T follicular helper cell (primary cell): ENCODE data around the gene SLC23A1.
"Not testable (repeated sequence)": the region's sequence is repeated elsewhere in the genome, so short reads cannot be mapped to it uniquely, and the experiment has no call there.

Experiments used
- DNase-seq: peaks from one replicate; pipeline ENCODE4 v3.0.0-alpha.2; 2020; ENCODE audit warnings: low read depth

Gene SLC23A1

DNA sequence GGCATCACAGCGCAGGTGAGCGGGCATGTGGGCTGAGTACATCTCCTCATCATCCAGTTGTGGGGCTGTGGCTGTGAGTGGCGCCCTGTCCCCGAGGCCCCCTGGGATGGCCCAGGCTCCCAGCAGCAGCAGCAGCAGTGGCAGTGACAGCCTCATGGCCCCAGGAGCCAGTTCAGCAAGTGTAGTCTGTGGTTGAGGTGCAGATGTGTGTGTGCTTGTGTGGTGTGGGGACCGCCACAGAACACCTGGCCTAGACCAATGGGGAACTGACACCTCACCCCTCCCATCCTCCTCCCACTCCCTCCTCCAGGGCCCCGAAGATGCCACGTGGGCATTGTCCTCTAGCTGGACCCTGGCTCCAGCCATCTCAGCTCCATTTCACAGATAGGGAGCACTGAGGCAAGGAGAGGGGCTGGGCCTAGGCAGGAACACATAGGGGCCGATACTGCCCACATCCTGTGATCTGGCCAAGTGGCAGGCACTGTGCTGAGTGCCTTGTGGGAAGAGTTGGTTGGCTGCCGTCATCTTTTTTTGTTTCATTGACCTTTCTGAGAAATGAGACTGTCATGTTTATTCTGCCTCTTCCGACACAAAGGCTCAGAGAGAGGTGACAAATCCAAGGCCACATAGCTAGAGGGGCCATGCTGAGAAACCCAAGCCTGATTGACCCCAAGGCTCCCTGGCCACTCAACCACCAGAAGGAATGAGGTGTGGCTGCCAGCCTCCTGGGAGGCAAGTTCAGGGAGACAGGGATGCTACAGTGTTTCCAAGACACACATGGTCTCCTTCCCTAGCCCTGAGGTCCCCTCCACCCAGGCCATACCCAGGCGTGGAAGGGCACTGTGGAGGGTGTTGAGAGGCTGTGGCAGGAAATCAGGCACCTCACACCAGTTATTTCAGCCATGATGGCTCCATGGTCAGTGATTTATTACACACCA lies 6.9 kb upstream of the SLC23A1 start, which contains the start of gene MZB1:
TSS of gene MZB1 (minus strand) at position 213 of the 938 bp plus-strand sequence. CDS start at position 156, 57 bp downstream.
- peak; percentile 12 for DNase-seq

DNA sequence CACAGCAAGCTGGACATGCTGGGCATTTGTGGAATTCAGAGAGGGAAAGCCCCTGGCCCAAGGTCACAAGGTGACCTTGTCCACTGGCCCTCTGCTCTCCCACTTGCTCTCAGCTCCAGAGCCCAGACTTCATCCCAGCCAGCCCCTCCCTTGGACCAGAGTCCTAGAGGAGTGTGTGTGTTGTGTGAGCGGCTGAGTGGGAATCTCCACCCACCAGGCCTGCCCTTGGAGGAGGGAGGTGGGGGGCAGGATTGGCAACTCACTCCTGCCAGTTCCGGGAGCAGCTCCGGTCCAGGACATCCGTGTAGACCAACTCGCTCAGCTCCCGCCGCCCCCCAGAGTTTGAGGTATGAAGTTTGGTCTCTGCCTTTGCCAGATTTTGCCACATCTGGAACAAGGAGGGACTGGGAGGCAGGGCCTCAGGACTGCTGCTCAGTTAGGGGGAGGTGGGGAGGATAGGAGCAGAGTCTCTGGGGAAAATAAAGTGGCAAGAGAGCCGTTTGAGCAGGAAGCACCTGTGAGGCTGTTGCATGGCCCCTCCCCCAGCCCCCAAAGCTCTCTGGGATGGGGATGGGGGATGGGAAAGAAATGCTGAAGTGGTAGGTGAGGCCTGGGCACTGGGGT lies 5.2 kb upstream of the SLC23A1 start:
- DNase-seq = no peak

DNA sequence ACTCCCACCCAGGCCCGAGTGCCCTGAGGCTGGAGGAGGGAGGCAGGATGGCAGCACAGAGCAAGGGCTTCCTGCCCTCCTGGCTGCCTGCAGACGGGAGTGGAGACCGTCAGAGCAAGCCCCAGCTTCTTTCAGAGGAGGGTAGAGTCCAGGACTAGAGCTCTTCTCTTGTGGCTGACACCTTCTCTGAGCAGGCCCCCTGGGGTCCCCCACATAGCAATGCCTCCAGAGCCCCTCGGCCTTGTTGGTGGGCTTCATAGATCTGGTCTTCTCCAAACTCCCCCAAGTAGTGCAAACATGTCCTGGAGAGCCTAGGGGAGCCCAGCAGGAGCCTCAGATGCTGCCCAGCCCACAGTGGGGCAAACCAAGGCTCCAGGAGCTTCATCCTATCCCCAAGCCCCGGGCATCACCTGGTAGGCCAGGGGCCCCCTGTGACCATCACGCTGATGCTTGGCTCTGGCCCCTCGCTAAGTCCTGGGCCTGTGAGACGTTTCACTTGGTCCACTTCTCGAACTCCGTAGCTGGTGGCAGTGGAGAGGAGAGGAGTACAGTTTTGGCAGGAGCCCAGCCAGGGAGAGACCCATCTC lies 4.6 kb upstream of the SLC23A1 start:
- DNase-seq = no peak

DNA sequence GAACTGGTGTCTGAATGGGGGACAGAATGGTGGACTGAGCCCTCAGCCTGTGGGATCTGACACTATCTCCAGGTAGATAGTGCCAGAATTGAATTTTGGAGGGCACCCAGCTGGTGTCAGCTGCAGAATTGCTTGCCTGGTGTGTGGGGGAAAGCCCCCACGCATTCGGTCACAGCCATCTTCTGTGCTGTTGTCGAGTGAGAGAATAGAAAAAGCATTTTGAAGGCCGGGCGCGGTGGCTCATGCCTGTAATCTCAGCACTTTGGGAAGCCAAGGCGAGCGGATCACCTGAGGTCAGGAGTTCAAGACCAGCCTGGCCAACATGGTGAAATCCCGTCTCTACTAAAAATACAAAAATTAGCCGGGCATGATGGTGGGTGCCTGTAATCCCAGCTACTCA lies 3.9 kb upstream of the SLC23A1 start:
- not testable (repeated sequence) for DNase-seq

DNA sequence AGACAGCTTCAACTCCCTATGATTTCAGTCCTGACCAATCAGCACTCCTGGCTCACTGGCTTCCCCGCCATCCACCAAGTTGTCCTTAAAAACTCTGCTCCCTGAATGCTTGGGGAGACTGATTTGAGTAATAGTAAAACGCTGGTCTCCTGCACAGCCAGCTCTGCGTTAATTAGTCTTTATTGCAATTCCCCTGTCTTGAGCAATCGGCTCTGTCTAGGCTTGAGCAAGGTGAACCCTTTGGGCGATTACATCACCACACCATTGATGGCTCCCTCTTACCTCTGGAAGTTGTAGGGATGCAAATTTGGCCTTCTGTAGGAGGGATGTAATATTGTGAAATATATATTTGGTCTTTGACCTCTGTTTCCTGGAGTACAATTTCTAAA lies 2.9 kb upstream of the SLC23A1 start:
- no peak for DNase-seq

DNA sequence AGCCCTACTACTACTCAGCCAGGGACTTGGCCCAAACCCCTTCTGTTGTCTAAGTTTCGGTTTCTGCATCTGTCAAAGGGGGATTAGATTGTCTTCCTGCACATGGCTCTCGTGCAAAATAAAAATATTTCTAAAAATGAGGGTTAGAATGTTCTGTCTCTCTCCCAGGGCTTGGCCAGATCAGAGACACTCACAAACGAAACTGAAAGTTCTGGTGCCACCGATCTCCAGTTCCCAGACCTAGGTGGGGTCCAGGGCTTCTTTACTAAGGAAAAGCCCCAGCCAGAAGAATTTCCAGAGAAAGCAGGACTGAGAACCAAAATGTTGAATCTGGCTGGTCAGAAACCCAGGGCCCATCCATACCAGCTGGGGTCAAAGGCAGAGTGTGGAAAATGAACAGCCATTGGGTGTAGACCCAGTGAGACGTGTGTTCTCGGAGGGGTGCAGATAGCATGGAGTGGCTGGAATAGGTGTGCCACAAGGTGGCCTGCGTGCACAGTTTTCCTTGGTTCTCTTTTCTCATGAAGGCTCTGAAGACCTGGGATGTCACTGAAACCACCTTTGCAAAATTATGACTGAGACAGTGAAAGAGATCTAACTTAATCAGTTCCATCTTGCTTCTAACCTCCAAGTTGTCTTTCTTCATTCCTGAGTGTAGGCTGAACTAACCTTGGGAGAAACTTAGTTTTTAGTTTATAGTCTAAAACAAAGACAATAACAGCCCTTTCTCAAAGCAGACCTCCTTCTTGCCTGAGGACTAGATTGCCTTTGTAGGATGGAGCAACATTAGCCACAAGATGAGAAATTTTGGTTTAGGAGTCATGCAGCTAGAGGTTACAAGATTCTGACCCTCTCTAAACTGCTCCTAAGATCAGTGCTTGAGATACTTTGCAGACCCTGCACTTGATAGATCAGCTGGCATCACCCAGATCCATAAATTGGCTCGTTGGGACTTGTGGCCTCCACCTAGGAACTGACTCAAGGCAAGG lies 2.3 kb upstream of the SLC23A1 start:
- DNase-seq = no peak

DNA sequence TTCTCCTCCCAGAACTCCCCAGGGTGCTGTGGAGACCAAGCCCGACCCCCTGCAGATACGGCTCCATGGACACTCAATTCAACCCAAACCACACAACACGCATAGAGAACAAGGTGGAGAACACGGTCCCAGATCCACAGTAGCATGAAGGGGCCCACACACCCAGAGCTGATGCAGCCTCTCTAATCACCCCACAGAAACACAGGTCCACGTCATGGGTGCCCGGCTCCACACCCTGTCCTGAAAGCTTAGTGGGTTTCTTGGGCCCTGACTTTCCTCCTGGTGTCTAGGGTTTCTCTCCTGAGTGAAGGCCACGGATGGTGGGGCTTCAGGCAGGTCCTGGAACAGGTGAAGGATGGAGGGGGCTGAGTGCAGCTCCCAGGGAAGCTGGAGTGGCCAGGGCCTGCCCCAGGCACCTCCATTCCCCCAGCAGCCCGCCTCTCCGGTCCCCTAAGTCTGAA lies 1.5 kb upstream of the SLC23A1 start:
- no peak for DNase-seq

DNA sequence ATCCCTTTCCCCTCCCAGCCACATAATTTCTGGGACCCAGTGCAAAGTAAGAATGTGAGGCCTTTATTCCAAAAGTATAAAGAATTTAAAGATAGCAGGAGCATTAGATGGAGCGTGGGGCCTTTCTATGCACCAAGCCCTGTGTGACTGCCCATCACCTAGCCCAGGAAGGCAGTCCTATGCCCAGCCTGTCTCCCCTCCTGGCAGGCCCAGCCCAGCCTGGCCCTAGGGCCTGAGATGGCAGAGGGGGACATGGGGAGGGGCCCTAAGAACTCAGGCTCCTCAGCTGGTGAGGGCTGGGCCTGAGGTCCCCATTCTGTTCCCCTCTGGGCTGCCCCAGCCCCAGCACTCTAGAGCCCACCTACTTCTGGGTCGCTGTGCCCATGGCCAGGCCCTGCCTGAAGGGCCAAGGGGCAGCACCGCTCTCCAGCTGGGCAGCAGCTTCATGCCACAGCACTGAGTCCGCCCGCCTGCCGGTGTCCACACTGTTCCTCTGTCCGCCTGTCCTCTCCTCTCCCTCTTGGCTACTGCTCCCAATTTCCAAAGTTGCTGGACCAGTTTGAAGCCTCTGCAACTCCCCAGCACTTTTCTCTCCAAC lies 995 bp upstream of the SLC23A1 start:
- no peak for DNase-seq

DNA sequence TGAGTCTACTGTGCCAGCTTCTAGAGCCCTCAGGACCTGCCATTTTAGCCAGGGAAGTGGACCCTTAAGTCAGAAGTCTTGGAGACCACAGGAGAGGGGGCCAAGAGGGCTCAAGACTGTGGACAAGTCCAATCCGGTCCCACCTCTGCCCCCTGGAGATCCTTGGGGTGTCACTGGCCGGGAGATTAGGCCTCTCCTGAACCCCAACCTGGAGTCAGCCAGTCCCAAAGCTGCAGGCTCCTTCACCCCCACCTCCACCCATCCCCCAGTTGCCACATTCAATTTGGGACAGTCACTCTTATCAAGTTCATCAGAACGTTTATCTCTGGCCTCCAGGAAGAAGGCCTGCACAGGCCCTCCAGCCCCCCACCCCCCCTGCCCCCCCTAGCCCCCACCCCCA lies 290 bp downstream of the SLC23A1 start:
- no peak for DNase-seq

DNA sequence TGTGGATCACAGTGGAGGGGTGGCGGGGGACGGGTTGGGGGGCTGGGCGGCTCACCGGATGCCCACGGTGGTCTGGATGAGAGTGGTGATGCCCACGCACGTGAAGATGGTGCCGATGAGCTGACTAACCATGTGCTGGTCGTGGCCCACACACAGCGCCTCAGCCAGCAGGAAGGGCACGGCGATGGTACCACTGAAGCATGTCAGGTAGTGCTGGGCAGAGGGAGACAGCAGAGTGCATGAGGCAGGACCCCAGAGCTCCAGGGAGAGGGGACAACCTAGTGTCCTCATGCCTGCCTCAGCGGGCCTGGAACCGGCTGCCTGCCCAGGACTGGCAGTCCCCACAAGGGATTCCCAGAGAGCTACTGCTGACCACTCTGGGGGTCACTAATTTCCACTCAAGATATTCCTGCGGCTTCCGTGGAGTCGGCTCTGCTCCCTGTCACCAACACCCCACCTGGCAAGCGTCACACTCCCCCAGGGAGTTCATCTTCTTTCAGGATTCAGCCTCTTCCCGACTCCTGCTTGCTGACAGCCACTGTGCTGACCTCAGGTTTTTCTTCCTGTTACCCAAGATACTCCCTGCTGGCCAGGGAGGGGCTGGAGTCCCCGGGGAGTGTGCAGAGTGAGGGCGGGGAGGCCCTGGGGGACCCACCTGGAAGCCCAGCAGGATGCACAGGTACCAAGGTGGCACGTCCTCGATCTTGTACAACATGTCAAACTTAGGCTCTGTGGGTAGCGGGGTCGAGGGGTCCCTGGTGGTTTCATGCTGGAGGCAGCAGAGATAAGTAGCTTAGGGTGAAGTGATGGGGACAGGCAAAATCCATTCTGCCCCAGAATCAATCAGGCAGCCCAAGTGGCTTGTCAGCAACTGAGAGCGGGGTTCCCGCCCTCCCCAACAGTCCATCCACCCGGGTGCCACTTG lies 998 bp downstream of the SLC23A1 start:
- no peak for DNase-seq

DNA sequence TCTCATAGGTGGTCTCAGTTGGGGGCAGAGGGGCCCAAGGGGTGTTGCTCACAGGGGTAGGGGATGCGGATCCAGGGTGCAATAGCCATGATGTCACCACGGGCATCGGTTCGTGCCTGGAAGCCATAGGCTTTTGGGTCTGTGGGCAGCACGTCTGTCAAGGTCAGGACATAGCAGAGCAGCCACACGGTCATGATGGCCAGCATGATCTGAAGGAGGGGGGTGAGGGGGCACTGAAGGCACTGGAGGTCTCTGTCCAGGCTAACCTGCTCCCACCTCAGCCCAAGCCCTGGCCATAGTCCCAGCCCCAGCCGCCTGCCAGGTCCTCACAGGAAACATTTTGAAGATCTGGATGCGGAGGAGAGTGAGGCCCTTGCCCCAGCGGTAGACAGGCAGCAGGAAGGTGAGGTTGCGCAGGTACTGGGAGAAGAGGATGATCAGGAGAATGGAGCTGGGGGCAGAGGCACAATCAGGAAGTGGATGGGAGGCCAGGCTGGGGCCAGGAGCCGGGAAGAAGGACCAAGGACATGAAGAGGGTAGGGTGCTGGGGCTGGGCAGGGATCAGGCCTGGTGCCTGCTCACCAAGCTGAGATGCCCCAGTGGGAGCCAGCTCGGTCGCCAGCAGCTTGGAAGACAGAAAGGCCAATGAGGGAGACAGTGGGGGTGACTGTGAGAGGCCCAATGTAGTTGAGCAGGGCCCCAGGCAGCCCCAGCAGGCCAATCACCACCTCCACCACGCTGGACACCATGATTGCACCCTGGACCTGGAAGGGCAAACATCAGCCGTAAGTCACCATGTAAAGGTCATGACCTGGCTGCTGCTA lies 3.3 kb downstream of the SLC23A1 start:
- DNase-seq = no peak

DNA sequence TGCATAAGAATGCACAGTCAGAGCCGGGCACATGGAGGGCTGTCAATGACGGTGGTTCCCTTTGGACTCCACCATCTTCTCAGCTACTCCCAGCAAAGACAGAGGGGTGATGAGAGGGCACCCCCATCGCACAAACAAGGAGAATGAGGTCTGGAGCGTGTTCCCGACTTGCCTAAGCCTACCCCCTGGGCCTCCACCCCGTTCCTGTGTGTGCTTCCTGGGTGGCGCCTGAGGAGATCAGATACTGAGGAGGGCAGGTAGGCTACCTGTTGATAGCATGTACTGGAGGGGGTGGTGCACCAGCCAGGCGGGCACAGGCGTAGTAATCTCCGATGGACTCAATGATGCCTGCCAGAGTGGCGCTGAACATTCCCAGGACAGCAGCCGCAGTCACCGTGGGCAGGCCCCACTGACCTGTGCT lies 4.1 kb downstream of the SLC23A1 start:
- DNase-seq = no peak

DNA sequence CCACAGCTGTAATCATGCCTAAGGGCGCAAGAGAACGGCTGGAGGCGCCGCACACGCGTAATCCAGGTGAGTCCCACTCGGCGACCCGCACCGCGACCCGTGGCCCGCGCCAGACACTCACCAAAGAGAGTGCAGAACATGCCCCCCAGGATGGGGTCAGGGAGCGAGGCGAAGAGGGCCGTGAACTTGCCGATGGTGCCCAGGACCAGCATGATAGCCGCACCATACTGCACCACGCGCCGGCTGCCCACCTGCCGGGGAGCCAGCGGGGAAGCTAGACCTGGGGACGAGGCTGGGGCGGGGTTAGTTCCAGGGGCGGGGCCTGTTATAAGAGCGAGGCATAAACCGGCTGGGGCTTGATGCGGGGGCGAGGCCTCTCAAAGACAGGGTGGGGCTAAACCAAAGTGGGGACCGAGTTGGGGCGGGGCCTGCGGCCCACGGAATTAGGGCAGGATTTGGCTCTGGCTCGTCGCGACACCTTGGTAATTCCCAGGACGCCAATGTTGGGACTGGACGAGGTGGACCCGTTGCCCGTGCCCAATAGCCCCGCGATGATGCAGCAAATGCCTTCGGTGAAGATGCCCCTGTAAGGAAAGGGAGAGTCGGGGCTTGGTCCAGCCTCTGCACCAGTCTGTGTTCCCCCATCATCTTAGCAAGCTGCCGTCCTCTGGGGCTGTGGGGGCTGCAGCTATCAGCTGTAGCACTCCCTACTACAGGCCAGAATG lies 4.8 kb downstream of the SLC23A1 start:
- DNase-seq = no peak

DNA sequence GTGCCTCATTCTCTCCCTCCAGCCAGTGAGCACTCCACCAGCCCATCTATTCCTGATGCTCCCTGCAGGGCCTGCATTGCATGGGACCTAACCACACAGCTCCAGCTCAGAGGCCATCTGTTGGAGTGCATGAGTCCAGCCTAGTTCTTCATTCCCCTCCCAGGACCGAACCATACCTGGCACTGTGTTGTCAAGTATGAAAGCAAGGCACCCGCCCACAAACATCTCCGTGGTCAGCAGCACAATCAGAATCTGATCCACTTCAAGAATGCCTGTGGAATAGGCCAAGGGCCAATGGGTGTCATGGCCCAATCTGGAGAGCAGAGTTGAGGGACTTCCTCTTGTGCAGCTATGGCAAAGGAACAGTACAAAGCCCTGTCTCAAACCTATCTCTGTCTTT lies 5.9 kb downstream of the SLC23A1 start:
- no peak for DNase-seq

DNA sequence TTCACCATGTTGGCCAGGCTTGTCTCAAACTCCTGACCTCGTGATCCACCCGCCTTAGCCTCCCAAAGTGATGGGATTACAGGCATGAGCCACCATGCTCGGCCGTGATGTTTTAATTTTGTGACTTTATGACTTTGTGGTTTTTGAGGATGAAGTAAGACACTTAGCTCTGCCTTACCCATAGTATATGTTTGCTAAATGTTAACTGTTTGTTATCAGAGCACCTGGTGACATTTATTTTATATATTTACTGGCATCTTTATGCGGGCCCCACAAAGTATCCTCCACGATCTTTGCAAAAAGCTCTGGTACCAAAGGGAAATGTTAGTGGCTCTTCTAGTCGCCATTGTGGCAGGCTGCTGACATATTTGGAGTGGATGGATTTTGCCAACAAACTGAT lies 6.7 kb downstream of the SLC23A1 start:
- no peak for DNase-seq

DNA sequence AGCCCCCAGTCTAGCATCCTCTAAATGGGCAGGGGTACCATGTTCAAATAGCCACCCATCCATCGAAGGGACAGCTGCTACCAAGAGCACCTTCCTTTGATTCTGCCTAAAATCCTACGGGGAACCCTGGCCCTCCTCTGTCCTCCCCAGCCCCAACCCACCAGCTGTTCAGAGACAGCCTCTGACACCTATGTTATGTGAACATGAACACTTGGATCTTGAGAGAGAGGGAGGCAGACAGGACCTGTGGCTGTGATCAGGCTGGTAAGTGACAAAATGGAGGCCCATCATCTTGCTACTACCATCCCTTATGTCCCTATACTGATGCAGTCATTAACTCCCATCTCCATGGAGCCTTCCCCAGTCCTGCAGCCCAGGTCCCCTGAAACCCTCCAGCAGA lies 8.2 kb downstream of the SLC23A1 start:
- no peak for DNase-seq

DNA sequence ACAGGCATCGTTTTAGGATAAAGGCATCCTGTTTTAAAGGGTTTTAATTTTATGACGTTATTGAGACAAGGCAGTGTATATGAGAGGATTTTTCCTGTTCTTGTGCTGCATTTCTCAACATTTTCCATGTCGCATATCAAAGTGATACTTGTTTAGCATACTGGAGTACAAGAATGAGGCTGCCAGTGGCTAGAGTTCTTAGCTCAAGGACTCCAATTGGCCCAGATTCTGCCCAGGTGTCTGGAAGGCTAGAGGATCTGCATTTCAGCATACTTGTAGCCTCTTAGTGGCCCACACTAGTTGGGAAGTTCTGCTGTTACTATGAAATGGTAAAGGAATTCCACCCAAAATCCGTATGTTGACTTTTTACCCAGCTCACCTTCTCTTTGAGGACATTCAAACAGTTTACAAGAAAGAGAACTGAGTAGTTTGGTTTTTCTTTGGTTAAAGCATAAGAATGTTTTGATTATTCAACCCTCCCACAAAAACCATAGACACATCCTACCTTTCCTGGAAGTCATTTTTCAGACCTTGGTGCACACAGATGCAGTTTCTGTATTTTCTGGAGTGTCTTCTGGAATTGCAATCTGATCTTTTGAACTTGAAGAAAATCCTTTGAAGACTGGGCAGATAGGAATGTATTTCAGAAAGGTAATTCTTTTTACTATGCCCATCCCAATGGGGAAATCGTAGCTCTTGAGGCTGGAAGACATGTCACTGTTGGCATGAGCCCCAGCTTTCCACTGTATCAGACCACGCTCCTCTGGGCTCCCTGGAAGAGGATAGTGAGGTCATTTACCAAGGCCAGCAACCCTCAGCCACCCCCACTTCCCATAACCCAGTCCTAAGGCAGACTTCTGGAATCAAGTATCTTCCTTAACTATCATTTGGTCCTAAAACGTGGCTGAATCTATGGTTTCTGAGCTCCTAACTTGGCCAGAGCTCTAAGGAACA lies 11.3 kb downstream of the SLC23A1 start:
- no peak for DNase-seq
